HEK293 (cell line): Measurements from ENCODE around the gene GTF2I.

Source experiments
- BCL11A ChIP-seq: fragments of 450-650 bp; formaldehyde crosslinking; IDR thresholded peaks from 2 replicates; pipeline ENCODE4 v1.5.1; 2016; ENCODE audit warnings: low read depth, missing biosample characterization, missing genetic modification characterization
- GLI2 ChIP-seq: fragments of 450-650 bp; formaldehyde crosslinking; IDR thresholded peaks from 2 replicates; pipeline ENCODE4; 2017; ENCODE audit warnings: missing biosample characterization, missing genetic modification characterization, low read depth, borderline replicate concordance
- HOXC10 ChIP-seq: sonication (generic); formaldehyde crosslinking; IDR thresholded peaks from 2 replicates; pipeline ENCODE4 v1.8.1; 2023; ENCODE audit warnings: mild to moderate bottlenecking, missing genetic modification reagents
- KLF7 ChIP-seq: fragments of 450-650 bp; formaldehyde crosslinking; IDR thresholded peaks from 2 replicates; pipeline ENCODE4 v1.5.1; 2016; ENCODE audit warnings: missing biosample characterization, missing genetic modification characterization, borderline replicate concordance
- MYNN ChIP-seq: fragments of 450-650 bp; formaldehyde crosslinking; IDR thresholded peaks from 2 replicates; pipeline ENCODE4 v1.5.1; 2016; ENCODE audit warnings: missing biosample characterization, missing genetic modification characterization, borderline replicate concordance
- SP2 ChIP-seq: fragments of 450-650 bp; formaldehyde crosslinking; IDR thresholded peaks from 2 replicates; pipeline ENCODE4 v1.5.1; 2016; ENCODE audit warnings: missing biosample characterization, missing genetic modification characterization
- ZBTB7A ChIP-seq: fragments of 450-650 bp; formaldehyde crosslinking; IDR thresholded peaks from 2 replicates; pipeline ENCODE4 v1.5.1; 2016; ENCODE audit warnings: low read depth, missing biosample characterization, missing genetic modification characterization
- ZFP41 ChIP-seq: fragments of 450-650 bp; formaldehyde crosslinking; IDR thresholded peaks from 2 replicates; pipeline ENCODE4 v1.5.1; 2016; ENCODE audit warnings: missing biosample characterization, missing genetic modification characterization, borderline replicate concordance
- ZNF174 ChIP-seq: fragments of 450-650 bp; formaldehyde crosslinking; IDR thresholded peaks from 2 replicates; pipeline ENCODE4 v1.5.0; 2017; ENCODE audit warnings: missing biosample characterization, mild to moderate bottlenecking, missing genetic modification characterization
- ZNF202 ChIP-seq: fragments of 450-650 bp; formaldehyde crosslinking; IDR thresholded peaks from 2 replicates; pipeline ENCODE4 v1.5.1; 2016; ENCODE audit warnings: missing biosample characterization, missing genetic modification characterization, borderline replicate concordance
- ZNF211 ChIP-seq: fragments of 450-650 bp; formaldehyde crosslinking; IDR thresholded peaks from 2 replicates; pipeline ENCODE4 v1.5.1; 2016; ENCODE audit warnings: low read depth, missing biosample characterization, missing genetic modification characterization
- ZNF214 ChIP-seq: fragments of 450-650 bp; formaldehyde crosslinking; IDR thresholded peaks from 2 replicates; pipeline ENCODE4 v1.5.1; 2017; ENCODE audit warnings: missing biosample characterization, mild to moderate bottlenecking, missing genetic modification characterization, borderline replicate concordance
- ZNF239 ChIP-seq: fragments of 450-650 bp; formaldehyde crosslinking; IDR thresholded peaks from 2 replicates; pipeline ENCODE4 v1.5.1; 2016; ENCODE audit warnings: missing biosample characterization, missing genetic modification characterization
- ZNF274 ChIP-seq, 2 experiments: fragments of 200-500 bp in 1 of 2; fragments of 450-650 bp in 1 of 2; sonication (Bioruptor generic) in 1 of 2; formaldehyde crosslinking in 1 of 2; IDR thresholded peaks; 2 replicates each; pipeline versions ENCODE4 v1.5.1 to v1.6.1; 2014 to 2016; ENCODE audit warnings: borderline replicate concordance in 1 of 2, inconsistent platforms in 1 of 2, low read length in 1 of 2, missing biosample characterization in 1 of 2, missing genetic modification characterization in 1 of 2
- ZNF404 ChIP-seq: fragments of 450-650 bp; formaldehyde crosslinking; IDR thresholded peaks from 2 replicates; pipeline ENCODE4 v1.5.1; 2017; ENCODE audit warnings: missing biosample characterization, missing genetic modification characterization
- ZNF560 ChIP-seq: fragments of 450-650 bp; formaldehyde crosslinking; IDR thresholded peaks from 2 replicates; pipeline ENCODE4 v1.5.1; 2017; ENCODE audit warnings: missing biosample characterization, missing genetic modification characterization, borderline replicate concordance
- ZNF623 ChIP-seq: fragments of 450-650 bp; formaldehyde crosslinking; IDR thresholded peaks from 2 replicates; pipeline ENCODE4 v1.5.1; 2016; ENCODE audit warnings: missing biosample characterization, missing genetic modification characterization
- ZNF624 ChIP-seq: fragments of 450-650 bp; formaldehyde crosslinking; IDR thresholded peaks from 2 replicates; pipeline ENCODE4 v1.5.1; 2017; ENCODE audit warnings: missing biosample characterization, missing genetic modification characterization
- ZNF777 ChIP-seq: fragments of 450-650 bp; formaldehyde crosslinking; IDR thresholded peaks from 2 replicates; pipeline ENCODE4 v1.5.1; 2017; ENCODE audit warnings: missing biosample characterization, missing genetic modification characterization, borderline replicate concordance
- TF ChIP-seq, protein P1 (sequence below): fragments of 450-650 bp; formaldehyde crosslinking; IDR thresholded peaks from 2 replicates; pipeline ENCODE4 v1.5.1; 2016; ENCODE audit warnings: missing biosample characterization, missing genetic modification characterization
- TF ChIP-seq, protein P2 (sequence below): fragments of 450-650 bp; formaldehyde crosslinking; IDR thresholded peaks from 2 replicates; pipeline ENCODE4 v1.5.1; 2016; ENCODE audit warnings: missing biosample characterization, missing genetic modification characterization
- TF ChIP-seq, protein P3 (sequence below): fragments of 450-650 bp; formaldehyde crosslinking; conservative IDR thresholded peaks from 2 replicates; pipeline ENCODE4 v1.5.1; 2016; ENCODE audit warnings: low read depth, missing biosample characterization, missing genetic modification characterization
- TF ChIP-seq, protein P4 (sequence below): fragments of 450-650 bp; formaldehyde crosslinking; IDR thresholded peaks from 2 replicates; pipeline ENCODE4 v1.5.1; 2017; ENCODE audit warnings: missing biosample characterization, missing genetic modification characterization
- TF ChIP-seq, protein P5 (sequence below): fragments of 450-650 bp; formaldehyde crosslinking; IDR thresholded peaks from 2 replicates; pipeline ENCODE4 v1.5.1; 2016; ENCODE audit warnings: missing biosample characterization, missing genetic modification characterization
- TF ChIP-seq, protein P6 (sequence below): fragments of 450-650 bp; formaldehyde crosslinking; IDR thresholded peaks from 2 replicates; pipeline ENCODE4 v1.5.1; 2016; ENCODE audit warnings: missing biosample characterization, missing genetic modification characterization, low read depth

The GTF2I gene

DNA sequence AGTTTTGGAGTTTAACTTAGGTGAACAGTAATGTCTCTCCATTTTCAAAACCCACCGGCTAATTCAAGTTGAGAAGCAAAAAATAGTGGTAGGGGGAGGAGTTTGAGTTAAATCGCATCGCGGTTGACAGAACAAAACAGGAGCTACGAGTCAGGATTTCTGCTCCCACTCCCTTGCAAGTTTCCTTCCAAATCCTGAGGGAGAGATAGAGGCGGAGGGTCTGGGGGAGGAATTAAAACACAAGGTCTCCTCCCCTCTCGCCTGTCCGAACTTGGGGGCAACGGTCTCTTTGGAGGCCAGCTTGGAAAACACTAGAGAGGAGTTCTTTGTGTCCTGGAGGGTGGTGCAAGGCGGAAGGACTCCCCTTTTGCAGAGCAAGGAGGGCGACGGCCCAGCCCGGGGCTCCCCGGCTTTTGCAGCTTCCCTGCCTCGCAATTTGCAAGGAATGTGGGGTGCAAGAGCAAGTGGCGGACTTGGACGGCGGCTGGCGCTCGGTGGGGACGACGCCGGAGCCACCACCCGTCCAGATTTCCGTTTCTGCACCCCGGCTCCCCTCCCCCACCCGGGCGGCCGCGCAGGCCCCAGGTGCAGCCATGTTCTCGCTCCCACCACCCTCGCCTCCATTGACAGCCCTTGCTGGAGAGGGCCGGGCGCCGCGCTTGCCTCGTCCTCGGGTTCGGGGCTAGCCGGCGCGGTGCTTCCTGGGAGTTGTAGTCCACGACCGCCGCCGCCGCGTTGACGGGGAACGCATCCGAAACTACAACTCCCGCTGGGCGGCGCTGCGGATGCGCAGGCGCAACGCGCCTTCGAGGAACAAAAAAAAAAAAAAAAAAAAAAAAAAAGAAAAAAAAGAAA is 454 bp upstream of the GTF2I start (continued):
- TF ChIP-seq ZNF239 (tag by site-specific recombination): no peak
- TF ChIP-seq ZNF777: no peak
- no peak for TF ChIP-seq ZNF211
- no peak for TF ChIP-seq MYNN (tag by site-specific recombination)
- TF ChIP-seq ZNF214 (tag by site-specific recombination): no peak
- TF ChIP-seq SP2 (tag by site-specific recombination): peak; percentile 21; the same call in 1 of the 2 replicates
- TF ChIP-seq HOXC10 (CRISPR knock-in tag): no peak
- TF ChIP-seq KLF7: no peak
- no peak for TF ChIP-seq BCL11A
- TF ChIP-seq ZNF202 (tag by site-specific recombination): no peak
- TF ChIP-seq ZNF624: no peak
- TF ChIP-seq ZBTB7A: 0 out of 2 replicates have a peak, but pooled peaks have one; percentile 55
- TF ChIP-seq, protein P1, sequence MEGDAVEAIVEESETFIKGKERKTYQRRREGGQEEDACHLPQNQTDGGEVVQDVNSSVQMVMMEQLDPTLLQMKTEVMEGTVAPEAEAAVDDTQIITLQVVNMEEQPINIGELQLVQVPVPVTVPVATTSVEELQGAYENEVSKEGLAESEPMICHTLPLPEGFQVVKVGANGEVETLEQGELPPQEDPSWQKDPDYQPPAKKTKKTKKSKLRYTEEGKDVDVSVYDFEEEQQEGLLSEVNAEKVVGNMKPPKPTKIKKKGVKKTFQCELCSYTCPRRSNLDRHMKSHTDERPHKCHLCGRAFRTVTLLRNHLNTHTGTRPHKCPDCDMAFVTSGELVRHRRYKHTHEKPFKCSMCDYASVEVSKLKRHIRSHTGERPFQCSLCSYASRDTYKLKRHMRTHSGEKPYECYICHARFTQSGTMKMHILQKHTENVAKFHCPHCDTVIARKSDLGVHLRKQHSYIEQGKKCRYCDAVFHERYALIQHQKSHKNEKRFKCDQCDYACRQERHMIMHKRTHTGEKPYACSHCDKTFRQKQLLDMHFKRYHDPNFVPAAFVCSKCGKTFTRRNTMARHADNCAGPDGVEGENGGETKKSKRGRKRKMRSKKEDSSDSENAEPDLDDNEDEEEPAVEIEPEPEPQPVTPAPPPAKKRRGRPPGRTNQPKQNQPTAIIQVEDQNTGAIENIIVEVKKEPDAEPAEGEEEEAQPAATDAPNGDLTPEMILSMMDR (tag by site-specific recombination): peak; percentile 17; the same call in 1 of the 2 replicates
- TF ChIP-seq, protein P2, sequence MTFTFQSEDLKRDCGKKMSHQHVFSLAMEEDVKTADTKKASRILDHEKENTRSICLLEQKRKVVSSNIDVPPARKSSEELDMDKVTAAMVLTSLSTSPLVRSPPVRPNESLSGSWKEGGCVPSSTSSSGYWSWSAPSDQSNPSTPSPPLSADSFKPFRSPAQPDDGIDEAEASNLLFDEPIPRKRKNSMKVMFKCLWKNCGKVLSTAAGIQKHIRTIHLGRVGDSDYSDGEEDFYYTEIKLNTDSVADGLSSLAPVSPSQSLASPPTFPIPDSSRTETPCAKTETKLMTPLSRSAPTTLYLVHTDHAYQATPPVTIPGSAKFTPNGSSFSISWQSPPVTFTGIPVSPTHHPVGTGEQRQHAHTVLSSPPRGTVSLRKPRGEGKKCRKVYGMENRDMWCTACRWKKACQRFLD (tag by site-specific recombination): no peak
- no peak for TF ChIP-seq ZFP41 (tag by site-specific recombination)
- no peak for TF ChIP-seq ZNF560 (tag by site-specific recombination)
- TF ChIP-seq GLI2 (tag by site-specific recombination): no peak
- TF ChIP-seq ZNF274 (IDR thresholded peaks at IDR 0.05; ENCODE audit: low read length): no peak
- TF ChIP-seq ZNF274 (tag by site-specific recombination; IDR thresholded peaks at IDR 0.05; ENCODE audit: borderline replicate concordance): no peak
- TF ChIP-seq, protein P3, sequence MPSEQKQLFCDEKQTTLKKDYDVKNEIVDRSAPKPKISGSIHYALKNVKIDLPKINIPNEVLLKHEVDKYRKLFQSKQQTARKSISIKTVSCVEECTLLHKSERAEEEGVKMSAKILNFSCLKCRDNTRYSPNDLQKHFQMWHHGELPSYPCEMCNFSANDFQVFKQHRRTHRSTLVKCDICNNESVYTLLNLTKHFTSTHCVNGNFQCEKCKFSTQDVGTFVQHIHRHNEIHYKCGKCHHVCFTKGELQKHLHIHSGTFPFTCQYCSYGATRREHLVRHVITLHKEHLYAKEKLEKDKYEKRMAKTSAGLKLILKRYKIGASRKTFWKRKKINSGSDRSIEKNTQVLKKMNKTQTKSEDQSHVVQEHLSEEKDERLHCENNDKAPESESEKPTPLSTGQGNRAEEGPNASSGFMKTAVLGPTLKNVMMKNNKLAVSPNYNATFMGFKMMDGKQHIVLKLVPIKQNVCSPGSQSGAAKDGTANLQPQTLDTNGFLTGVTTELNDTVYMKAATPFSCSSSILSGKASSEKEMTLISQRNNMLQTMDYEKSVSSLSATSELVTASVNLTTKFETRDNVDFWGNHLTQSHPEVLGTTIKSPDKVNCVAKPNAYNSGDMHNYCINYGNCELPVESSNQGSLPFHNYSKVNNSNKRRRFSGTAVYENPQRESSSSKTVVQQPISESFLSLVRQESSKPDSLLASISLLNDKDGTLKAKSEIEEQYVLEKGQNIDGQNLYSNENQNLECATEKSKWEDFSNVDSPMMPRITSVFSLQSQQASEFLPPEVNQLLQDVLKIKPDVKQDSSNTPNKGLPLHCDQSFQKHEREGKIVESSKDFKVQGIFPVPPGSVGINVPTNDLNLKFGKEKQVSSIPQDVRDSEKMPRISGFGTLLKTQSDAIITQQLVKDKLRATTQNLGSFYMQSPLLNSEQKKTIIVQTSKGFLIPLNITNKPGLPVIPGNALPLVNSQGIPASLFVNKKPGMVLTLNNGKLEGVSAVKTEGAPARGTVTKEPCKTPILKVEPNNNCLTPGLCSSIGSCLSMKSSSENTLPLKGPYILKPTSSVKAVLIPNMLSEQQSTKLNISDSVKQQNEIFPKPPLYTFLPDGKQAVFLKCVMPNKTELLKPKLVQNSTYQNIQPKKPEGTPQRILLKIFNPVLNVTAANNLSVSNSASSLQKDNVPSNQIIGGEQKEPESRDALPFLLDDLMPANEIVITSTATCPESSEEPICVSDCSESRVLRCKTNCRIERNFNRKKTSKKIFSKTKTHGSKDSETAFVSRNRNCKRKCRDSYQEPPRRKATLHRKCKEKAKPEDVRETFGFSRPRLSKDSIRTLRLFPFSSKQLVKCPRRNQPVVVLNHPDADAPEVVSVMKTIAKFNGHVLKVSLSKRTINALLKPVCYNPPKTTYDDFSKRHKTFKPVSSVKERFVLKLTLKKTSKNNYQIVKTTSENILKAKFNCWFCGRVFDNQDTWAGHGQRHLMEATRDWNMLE (tag by site-specific recombination): no peak
- TF ChIP-seq ZNF404 (tag by site-specific recombination): no peak
- TF ChIP-seq, protein P4, sequence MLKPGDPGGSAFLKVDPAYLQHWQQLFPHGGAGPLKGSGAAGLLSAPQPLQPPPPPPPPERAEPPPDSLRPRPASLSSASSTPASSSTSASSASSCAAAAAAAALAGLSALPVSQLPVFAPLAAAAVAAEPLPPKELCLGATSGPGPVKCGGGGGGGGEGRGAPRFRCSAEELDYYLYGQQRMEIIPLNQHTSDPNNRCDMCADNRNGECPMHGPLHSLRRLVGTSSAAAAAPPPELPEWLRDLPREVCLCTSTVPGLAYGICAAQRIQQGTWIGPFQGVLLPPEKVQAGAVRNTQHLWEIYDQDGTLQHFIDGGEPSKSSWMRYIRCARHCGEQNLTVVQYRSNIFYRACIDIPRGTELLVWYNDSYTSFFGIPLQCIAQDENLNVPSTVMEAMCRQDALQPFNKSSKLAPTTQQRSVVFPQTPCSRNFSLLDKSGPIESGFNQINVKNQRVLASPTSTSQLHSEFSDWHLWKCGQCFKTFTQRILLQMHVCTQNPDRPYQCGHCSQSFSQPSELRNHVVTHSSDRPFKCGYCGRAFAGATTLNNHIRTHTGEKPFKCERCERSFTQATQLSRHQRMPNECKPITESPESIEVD (tag by site-specific recombination): no peak
- TF ChIP-seq, protein P5, sequence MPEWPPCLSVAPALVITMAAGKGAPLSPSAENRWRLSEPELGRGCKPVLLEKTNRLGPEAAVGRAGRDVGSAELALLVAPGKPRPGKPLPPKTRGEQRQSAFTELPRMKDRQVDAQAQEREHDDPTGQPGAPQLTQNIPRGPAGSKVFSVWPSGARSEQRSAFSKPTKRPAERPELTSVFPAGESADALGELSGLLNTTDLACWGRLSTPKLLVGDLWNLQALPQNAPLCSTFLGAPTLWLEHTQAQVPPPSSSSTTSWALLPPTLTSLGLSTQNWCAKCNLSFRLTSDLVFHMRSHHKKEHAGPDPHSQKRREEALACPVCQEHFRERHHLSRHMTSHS (tag by site-specific recombination): no peak
- TF ChIP-seq, protein P6, sequence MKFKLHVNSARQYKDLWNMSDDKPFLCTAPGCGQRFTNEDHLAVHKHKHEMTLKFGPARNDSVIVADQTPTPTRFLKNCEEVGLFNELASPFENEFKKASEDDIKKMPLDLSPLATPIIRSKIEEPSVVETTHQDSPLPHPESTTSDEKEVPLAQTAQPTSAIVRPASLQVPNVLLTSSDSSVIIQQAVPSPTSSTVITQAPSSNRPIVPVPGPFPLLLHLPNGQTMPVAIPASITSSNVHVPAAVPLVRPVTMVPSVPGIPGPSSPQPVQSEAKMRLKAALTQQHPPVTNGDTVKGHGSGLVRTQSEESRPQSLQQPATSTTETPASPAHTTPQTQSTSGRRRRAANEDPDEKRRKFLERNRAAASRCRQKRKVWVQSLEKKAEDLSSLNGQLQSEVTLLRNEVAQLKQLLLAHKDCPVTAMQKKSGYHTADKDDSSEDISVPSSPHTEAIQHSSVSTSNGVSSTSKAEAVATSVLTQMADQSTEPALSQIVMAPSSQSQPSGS (tag by site-specific recombination): no peak
- no peak for TF ChIP-seq ZNF174 (tag by site-specific recombination)
- no peak for TF ChIP-seq ZNF623
